Breast epithelium (tissue), 4 donors: ENCODE data around the gene TMEM203. TPM values are rescaled to one million over a fixed set of nuclear protein-coding genes. Genes with fewer than 3 reads are reported as not detected.

Experiments
- DNase-seq, 2 donors: peaks; one replicate each; pipeline ENCODE4 v3.0.0-alpha.2; 2019; ENCODE audit warnings: low spot score in 2 of 2
- H3K27ac ChIP-seq, 2 donors: fragments of 200-600 bp; sonication (generic) in 1 of 2; one replicate each; pipeline ENCODE4 v1.5.1; 2016 to 2019; ENCODE audit warnings: mild to moderate bottlenecking in 1 of 2
- H3K27me3 ChIP-seq, 2 donors: fragments of 200-600 bp; sonication (generic) in 1 of 2; one replicate each; pipeline versions ENCODE4 v1.5.1 to v1.6.0; 2017 to 2019; ENCODE audit warnings: control low read depth in 1 of 2, mild to moderate bottlenecking in 1 of 2
- H3K36me3 ChIP-seq: fragments of 200-600 bp; one replicate; pipeline ENCODE4 v1.5.1; 2019
- H3K4me1 ChIP-seq, 2 donors: fragments of 200-600 bp; sonication (generic); one replicate each; pipeline ENCODE4 v1.5.1; 2016 to 2019; ENCODE audit warnings: control low read depth in 1 of 2
- H3K4me3 ChIP-seq, 3 donors: fragments of 200-600 bp; sonication (generic); 1 replicate in 2 of 3; 2 replicates in 1 of 3; pipeline ENCODE4 v1.5.1; 2016 to 2019; ENCODE audit warnings: mild to moderate bottlenecking in 3 of 3, moderate library complexity in 2 of 3
- H3K9me3 ChIP-seq, 2 donors: fragments of 200-600 bp; sonication (generic) in 1 of 2; one replicate each; pipeline ENCODE4 v1.5.1; 2016 to 2019; ENCODE audit warnings: control low read depth in 1 of 2
- CTCF ChIP-seq, 3 donors: fragments of 450-650 bp; IDR thresholded peaks; one replicate each; pipeline ENCODE4 v1.5.1; 2016 to 2017; ENCODE audit warnings: antibody characterized with exemption in 3 of 3, mild to moderate bottlenecking in 3 of 3, moderate library complexity in 3 of 3
- POLR2A ChIP-seq: fragments of 450-650 bp; IDR thresholded peaks from one replicate; pipeline ENCODE4 v1.6.1; 2016; ENCODE audit warnings: antibody characterized with exemption, mild to moderate bottlenecking, moderate library complexity
- POLR2AphosphoS5 ChIP-seq, 3 donors: sonication (generic); formaldehyde crosslinking; IDR thresholded peaks; one replicate each; pipeline ENCODE4 v1.6.1; 2017; ENCODE audit warnings: antibody characterized with exemption in 3 of 3
- intact Hi-C: fragments of 100-400 bp; cut with DNase I; formaldehyde crosslinking; loops from one replicate; pipeline ENCODE4 v1.15.1; 2023; ENCODE audit warnings: low total_unique reads
- total RNA-seq, 3 donors: library from RNA; depleted of rRNA; stranded (reverse); fragments of >200 nt; gene quantifications; one replicate each; pipeline ENCODE4 v1.1.0, GENCODE V29; 2016

TMEM203 gene
- total RNA-seq, 3 donors from 2014 or later, result 26.5 to 36.6 (median 26.6) TPM

- no peak overlapping the region for H3K27ac ChIP-seq
- H3K4me3 ChIP-seq, result no peak overlapping the region
- TF ChIP-seq POLR2A (no peak), CTCF (IDR thresholded peaks at IDR 0.05) (no peak), POLR2AphosphoS5 (IDR thresholded peaks at IDR 0.05) (no peak)
- no peaks in the 10 kb centered on the region for H3K9me3 ChIP-seq
- intact Hi-C loops, result loop anchor here (10.0 kb wide), 1 partner anchor 1878 kb away; no protein-coding TSS in a partner anchor
- no peaks in the 10 kb centered on the region for H3K36me3 ChIP-seq
- no peaks in the 10 kb centered on the region for H3K27me3 ChIP-seq
- peaks cover 5 to 12% of the 10 kb centered on the region in 2 donors for H3K4me1 ChIP-seq
- no peak for DNase-seq
Observed at GRCh38 chr9:137252555-137253506, 47.4 kb upstream of the TMEM203 start.

- Histone ChIP-seq H3K4me3 (no peak overlapping the region), H3K9me3 (no peaks in the 10 kb centered on the region), H3K27me3 (no peaks in the 10 kb centered on the region), H3K36me3 (no peaks in the 10 kb centered on the region), H3K27ac (no peak overlapping the region), H3K4me1 (peaks cover 5 to 12% of the 10 kb centered on the region in 2 donors)
- TF ChIP-seq POLR2A (no peak), CTCF (IDR thresholded peaks at IDR 0.05) (no peak), POLR2AphosphoS5 (IDR thresholded peaks at IDR 0.05) (no peak)
- no peak for DNase-seq
- intact Hi-C loops, result loop anchor here (10.0 kb wide), 1 partner anchor 1877 kb away; no protein-coding TSS in a partner anchor
Observed at GRCh38 chr9:137251490-137252268, 46.2 kb upstream of the TMEM203 start.

GRCh38 chr9:137251194-137251461 is 45.7 kb upstream of the TMEM203 start, which contains the start of gene STPG3:
TSS of gene STPG3 (plus strand) at chr9:137251286. CDS start at chr9:137251287, 1 bp downstream.
- TF ChIP-seq POLR2A (no peak), POLR2AphosphoS5 (IDR thresholded peaks at IDR 0.05) (no peak)

GRCh38 chr9:137250329-137251193 is 45.1 kb upstream of the TMEM203 start:
- Histone ChIP-seq H3K27ac (no peak overlapping the region), H3K9me3 (no peaks in the 10 kb centered on the region), H3K36me3 (no peaks in the 10 kb centered on the region), H3K27me3 (no peaks in the 10 kb centered on the region), H3K4me1 (peaks cover 0 to 5% of the 10 kb centered on the region in 2 donors), H3K4me3 (no peak overlapping the region)
- no peak for TF ChIP-seq POLR2AphosphoS5 (IDR thresholded peaks at IDR 0.05)
- no peak for TF ChIP-seq POLR2A
- no peak for TF ChIP-seq CTCF (IDR thresholded peaks at IDR 0.05)
- DNase-seq, result no peak
- intact Hi-C loops, result loop anchor here (10.0 kb wide), 1 partner anchor 1876 kb away; no protein-coding TSS in a partner anchor

More at GRCh38 chr9:137251194-137251461, 45.7 kb upstream of the TMEM203 start, which contains the start of gene STPG3:
- H3K9me3 ChIP-seq, result no peaks in the 10 kb centered on the region
- H3K4me1 ChIP-seq, result peaks cover 2 to 8% of the 10 kb centered on the region in 2 donors
- H3K36me3 ChIP-seq, result no peaks in the 10 kb centered on the region
- no peak within 1 kb of the TSS for H3K4me3 ChIP-seq
- no peak within 1 kb of the TSS for H3K27ac ChIP-seq
- no peaks in the 10 kb centered on the region for H3K27me3 ChIP-seq
- DNase-seq, result no peak
- intact Hi-C loops, result loop anchor here (10.0 kb wide), 1 partner anchor 1876 kb away; no protein-coding TSS in a partner anchor

GRCh38 chr9:137247916-137248175 is 42.4 kb upstream of the TMEM203 start:
- no peak overlapping the region for H3K27ac ChIP-seq
- no peaks in the 10 kb centered on the region for H3K4me1 ChIP-seq
- H3K36me3 ChIP-seq, result no peaks in the 10 kb centered on the region
- no peak for DNase-seq
- no peaks in the 10 kb centered on the region for H3K9me3 ChIP-seq
- no peaks in the 10 kb centered on the region for H3K27me3 ChIP-seq
- intact Hi-C loops, result no loop called here
- no peak overlapping the region for H3K4me3 ChIP-seq
- TF ChIP-seq POLR2AphosphoS5 (IDR thresholded peaks at IDR 0.05) (no peak), POLR2A (no peak), CTCF (IDR thresholded peaks at IDR 0.05) (no peak)
